ENCODE results near the gene CAPN5. TPM values are rescaled to one million over a fixed set of nuclear protein-coding genes. Genes with fewer than 3 reads are reported as not detected.

Gene CAPN5
- total RNA-seq, 1 experiment from 2014 or later = 27.4 TPM

DNA sequence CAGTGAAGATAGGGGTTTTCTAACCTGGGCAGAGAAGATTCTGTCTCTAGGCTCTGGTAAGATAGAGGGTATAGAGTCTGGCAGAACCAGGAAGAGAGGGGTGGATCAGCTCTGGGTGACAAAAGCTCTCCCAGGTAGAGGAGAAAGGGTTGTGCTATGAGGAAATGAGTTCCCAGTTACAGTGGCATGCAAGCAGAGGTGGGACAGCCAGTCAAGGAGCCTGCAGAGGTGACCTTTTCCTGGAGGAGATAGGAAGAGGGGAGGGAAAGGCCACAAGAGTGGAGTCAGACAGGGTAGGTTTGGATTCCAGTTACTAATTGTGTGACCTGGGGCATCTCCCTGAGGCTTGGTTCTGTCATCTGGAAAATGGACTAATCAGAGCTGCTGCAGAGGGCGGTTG is 3.4 kb upstream of the CAPN5 start:
- Mint-ChIP-seq H3K36me3 (no peaks in the 10 kb centered on the region), H3K27ac (no peak overlapping the region), H3K9me3 (peaks cover 11% of the 10 kb centered on the region), H3K4me1 (peaks cover 26% of the 10 kb centered on the region), H3K4me3 (no peak overlapping the region), H3K27me3 (ENCODE audit: low read depth) (peaks cover 21% of the 10 kb centered on the region)
- TF ChIP-seq ZNF416 (CRISPR knock-in tag; IDR thresholded peaks at IDR 0.05) (no peak), ATF1 (CRISPR knock-in tag; IDR thresholded peaks at IDR 0.05) (no peak), HMGA2 (CRISPR knock-in tag; IDR thresholded peaks at IDR 0.05) (no peak), OVOL2 (CRISPR knock-in tag; IDR thresholded peaks at IDR 0.05; ENCODE audit: borderline replicate concordance) (no peak), GTF2I (CRISPR knock-in tag; conservative IDR thresholded peaks at IDR 0.05) (no peak)
- ATAC-seq (no peak), DNase-seq (ENCODE audit: low spot score) (no peak)
- CTCF ChIA-PET = interaction anchor here (1.0 to 6.3 kb wide), 15 partner anchors 10 to 342 kb away, joined by 3 to 126 read pairs (median 7); no protein-coding TSS in a partner anchor
- POLR2A ChIA-PET = no interaction called here

DNA sequence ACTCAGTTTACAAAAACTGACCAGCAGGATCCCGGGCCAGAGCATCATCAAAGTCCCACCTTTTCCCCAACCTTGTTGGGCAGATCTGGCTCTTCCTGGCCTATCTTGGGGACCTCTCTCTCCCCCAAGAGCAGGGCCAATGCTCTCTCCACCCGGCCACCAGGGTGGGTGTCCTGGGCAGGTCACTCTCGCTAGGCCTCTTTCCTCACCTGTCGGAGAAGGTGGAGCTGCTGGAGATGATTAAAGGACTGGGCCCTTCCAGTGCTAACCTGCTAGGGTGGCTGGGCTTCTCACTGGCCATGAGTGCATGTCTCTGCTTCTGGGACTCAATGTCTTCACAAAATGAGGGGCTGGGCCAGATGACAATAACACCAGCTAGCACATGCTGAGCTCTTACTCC is 2.9 kb upstream of the CAPN5 start:
- no peaks in the 10 kb centered on the region for H3K36me3 Mint-ChIP-seq
- H3K27me3 Mint-ChIP-seq (ENCODE audit: low read depth) = peaks cover 21% of the 10 kb centered on the region
- TF ChIP-seq CBFB (CRISPR knock-in tag; IDR thresholded peaks at IDR 0.05; ENCODE audit: low read depth) = no peak
- TF ChIP-seq, protein P1, sequence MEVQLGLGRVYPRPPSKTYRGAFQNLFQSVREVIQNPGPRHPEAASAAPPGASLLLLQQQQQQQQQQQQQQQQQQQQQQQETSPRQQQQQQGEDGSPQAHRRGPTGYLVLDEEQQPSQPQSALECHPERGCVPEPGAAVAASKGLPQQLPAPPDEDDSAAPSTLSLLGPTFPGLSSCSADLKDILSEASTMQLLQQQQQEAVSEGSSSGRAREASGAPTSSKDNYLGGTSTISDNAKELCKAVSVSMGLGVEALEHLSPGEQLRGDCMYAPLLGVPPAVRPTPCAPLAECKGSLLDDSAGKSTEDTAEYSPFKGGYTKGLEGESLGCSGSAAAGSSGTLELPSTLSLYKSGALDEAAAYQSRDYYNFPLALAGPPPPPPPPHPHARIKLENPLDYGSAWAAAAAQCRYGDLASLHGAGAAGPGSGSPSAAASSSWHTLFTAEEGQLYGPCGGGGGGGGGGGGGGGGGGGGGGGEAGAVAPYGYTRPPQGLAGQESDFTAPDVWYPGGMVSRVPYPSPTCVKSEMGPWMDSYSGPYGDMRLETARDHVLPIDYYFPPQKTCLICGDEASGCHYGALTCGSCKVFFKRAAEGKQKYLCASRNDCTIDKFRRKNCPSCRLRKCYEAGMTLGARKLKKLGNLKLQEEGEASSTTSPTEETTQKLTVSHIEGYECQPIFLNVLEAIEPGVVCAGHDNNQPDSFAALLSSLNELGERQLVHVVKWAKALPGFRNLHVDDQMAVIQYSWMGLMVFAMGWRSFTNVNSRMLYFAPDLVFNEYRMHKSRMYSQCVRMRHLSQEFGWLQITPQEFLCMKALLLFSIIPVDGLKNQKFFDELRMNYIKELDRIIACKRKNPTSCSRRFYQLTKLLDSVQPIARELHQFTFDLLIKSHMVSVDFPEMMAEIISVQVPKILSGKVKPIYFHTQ (CRISPR knock-in tag; IDR thresholded peaks at IDR 0.05) = no peak
- TF ChIP-seq, protein P2, sequence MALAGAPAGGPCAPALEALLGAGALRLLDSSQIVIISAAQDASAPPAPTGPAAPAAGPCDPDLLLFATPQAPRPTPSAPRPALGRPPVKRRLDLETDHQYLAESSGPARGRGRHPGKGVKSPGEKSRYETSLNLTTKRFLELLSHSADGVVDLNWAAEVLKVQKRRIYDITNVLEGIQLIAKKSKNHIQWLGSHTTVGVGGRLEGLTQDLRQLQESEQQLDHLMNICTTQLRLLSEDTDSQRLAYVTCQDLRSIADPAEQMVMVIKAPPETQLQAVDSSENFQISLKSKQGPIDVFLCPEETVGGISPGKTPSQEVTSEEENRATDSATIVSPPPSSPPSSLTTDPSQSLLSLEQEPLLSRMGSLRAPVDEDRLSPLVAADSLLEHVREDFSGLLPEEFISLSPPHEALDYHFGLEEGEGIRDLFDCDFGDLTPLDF (CRISPR knock-in tag; IDR thresholded peaks at IDR 0.05) = no peak
- TF ChIP-seq, protein P3, sequence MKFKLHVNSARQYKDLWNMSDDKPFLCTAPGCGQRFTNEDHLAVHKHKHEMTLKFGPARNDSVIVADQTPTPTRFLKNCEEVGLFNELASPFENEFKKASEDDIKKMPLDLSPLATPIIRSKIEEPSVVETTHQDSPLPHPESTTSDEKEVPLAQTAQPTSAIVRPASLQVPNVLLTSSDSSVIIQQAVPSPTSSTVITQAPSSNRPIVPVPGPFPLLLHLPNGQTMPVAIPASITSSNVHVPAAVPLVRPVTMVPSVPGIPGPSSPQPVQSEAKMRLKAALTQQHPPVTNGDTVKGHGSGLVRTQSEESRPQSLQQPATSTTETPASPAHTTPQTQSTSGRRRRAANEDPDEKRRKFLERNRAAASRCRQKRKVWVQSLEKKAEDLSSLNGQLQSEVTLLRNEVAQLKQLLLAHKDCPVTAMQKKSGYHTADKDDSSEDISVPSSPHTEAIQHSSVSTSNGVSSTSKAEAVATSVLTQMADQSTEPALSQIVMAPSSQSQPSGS (CRISPR knock-in tag; IDR thresholded peaks at IDR 0.05; ENCODE audit: borderline replicate concordance, low read depth) = no peak
- TF ChIP-seq, protein P4, sequence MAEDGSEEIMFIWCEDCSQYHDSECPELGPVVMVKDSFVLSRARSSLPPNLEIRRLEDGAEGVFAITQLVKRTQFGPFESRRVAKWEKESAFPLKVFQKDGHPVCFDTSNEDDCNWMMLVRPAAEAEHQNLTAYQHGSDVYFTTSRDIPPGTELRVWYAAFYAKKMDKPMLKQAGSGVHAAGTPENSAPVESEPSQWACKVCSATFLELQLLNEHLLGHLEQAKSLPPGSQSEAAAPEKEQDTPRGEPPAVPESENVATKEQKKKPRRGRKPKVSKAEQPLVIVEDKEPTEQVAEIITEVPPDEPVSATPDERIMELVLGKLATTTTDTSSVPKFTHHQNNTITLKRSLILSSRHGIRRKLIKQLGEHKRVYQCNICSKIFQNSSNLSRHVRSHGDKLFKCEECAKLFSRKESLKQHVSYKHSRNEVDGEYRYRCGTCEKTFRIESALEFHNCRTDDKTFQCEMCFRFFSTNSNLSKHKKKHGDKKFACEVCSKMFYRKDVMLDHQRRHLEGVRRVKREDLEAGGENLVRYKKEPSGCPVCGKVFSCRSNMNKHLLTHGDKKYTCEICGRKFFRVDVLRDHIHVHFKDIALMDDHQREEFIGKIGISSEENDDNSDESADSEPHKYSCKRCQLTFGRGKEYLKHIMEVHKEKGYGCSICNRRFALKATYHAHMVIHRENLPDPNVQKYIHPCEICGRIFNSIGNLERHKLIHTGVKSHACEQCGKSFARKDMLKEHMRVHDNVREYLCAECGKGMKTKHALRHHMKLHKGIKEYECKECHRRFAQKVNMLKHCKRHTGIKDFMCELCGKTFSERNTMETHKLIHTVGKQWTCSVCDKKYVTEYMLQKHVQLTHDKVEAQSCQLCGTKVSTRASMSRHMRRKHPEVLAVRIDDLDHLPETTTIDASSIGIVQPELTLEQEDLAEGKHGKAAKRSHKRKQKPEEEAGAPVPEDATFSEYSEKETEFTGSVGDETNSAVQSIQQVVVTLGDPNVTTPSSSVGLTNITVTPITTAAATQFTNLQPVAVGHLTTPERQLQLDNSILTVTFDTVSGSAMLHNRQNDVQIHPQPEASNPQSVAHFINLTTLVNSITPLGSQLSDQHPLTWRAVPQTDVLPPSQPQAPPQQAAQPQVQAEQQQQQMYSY (CRISPR knock-in tag; IDR thresholded peaks at IDR 0.05) = no peak
- TF ChIP-seq TP53 (CRISPR knock-in tag; IDR thresholded peaks at IDR 0.05) = no peak
- no peak for TF ChIP-seq ATF1 (CRISPR knock-in tag; IDR thresholded peaks at IDR 0.05)
- TF ChIP-seq RORB (CRISPR knock-in tag; IDR thresholded peaks at IDR 0.05) = no peak
- TF ChIP-seq, protein P5, sequence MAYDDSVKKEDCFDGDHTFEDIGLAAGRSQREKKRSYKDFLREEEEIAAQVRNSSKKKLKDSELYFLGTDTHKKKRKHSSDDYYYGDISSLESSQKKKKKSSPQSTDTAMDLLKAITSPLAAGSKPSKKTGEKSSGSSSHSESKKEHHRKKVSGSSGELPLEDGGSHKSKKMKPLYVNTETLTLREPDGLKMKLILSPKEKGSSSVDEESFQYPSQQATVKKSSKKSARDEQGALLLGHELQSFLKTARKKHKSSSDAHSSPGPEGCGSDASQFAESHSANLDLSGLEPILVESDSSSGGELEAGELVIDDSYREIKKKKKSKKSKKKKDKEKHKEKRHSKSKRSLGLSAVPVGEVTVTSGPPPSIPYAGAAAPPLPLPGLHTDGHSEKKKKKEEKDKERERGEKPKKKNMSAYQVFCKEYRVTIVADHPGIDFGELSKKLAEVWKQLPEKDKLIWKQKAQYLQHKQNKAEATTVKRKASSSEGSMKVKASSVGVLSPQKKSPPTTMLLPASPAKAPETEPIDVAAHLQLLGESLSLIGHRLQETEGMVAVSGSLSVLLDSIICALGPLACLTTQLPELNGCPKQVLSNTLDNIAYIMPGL (CRISPR knock-in tag; IDR thresholded peaks at IDR 0.05) = no peak
- no peak overlapping the region for H3K4me3 Mint-ChIP-seq
- H3K27ac Mint-ChIP-seq = no peak overlapping the region
- H3K4me1 Mint-ChIP-seq = peaks cover 27% of the 10 kb centered on the region
- POLR2A ChIA-PET = no interaction called here
- CTCF ChIA-PET = interaction anchor here (1.2 to 6.3 kb wide), 3 partner anchors 18 to 76 kb away, joined by 7 to 126 read pairs (median 9); no protein-coding TSS in a partner anchor
- no peak for ATAC-seq
- H3K9me3 Mint-ChIP-seq = peaks cover 11% of the 10 kb centered on the region
- DNase-seq (ENCODE audit: low spot score) = no peak
